Retinal pigment epithelial cell (primary cell): Measurements from ENCODE around the gene MCOLN3.
A peak's percentile ranks its signal among the peaks of the same experiment; 100 is the strongest.

Source experiments
- DNase-seq: peaks from one replicate; pipeline ENCODE4 v3.0.0-alpha.2; 2010; ENCODE audit warnings: low read depth
- H3K4me3 ChIP-seq: 2 replicates; pipeline ENCODE4 v1.5.1; 2011; ENCODE audit warnings: mild to moderate bottlenecking, low read length, control low read depth, moderate library complexity
- CTCF ChIP-seq: conservative IDR thresholded peaks from 2 replicates; pipeline ENCODE4 v1.5.1; 2011; ENCODE audit warnings: low read depth, low read length, control low read depth, inconsistent platforms

MCOLN3 gene

GRCh38 chr1:85049735-85050166 lies 1.5 kb upstream of the MCOLN3 start:
- H3K4me3 ChIP-seq: no peak overlapping the region
- TF ChIP-seq CTCF: no peak
- no peak for DNase-seq

GRCh38 chr1:85047472-85048295 lies 616 bp downstream of the MCOLN3 start:
- TF ChIP-seq CTCF: no peak
- no peak for DNase-seq
- H3K4me3 ChIP-seq: peak overlapping the region; percentile 58

- no peak for TF ChIP-seq CTCF
- DNase-seq: no peak
- H3K4me3 ChIP-seq: no peak overlapping the region
Measured at GRCh38 chr1:85047144-85047471, 1.2 kb downstream of the MCOLN3 start.

GRCh38 chr1:85042413-85042812 lies 5.9 kb downstream of the MCOLN3 start:
- DNase-seq: no peak
- no peak for TF ChIP-seq CTCF
- H3K4me3 ChIP-seq: no peak overlapping the region

GRCh38 chr1:85041793-85042192 lies 6.5 kb downstream of the MCOLN3 start:
- H3K4me3 ChIP-seq: no peak overlapping the region

GRCh38 chr1:85033221-85033620 lies 15.1 kb downstream of the MCOLN3 start:
- no peak for TF ChIP-seq CTCF
- no peak overlapping the region for H3K4me3 ChIP-seq
- no peak for DNase-seq

More at GRCh38 chr1:85041793-85042192, 6.5 kb downstream of the MCOLN3 start:
- DNase-seq: no peak
- TF ChIP-seq CTCF: no peak

GRCh38 chr1:85030536-85030935 lies 17.8 kb downstream of the MCOLN3 start:
- no peak for TF ChIP-seq CTCF
- H3K4me3 ChIP-seq: no peak overlapping the region
- DNase-seq: no peak
